Cardiac muscle cell (in vitro differentiated cells and primary cell): Measurements from ENCODE around the gene PEPD. TPM values are rescaled to one million over a fixed set of nuclear protein-coding genes. Genes with fewer than 3 reads are reported as not detected.

Source experiments
- DNase-seq, 2 donors: peaks; one replicate each; pipeline versions ENCODE4 v3.0.0 to v3.0.0-alpha.2; 2010 to 2017; ENCODE audit warnings: low read depth in 1 of 2, low spot score in 1 of 2
- H3K27ac ChIP-seq: fragments of 200-600 bp; sonication (generic); 2 replicates; pipeline ENCODE4 v1.5.1; 2016
- H3K27me3 ChIP-seq: fragments of 200-600 bp; sonication (generic); 2 replicates; pipeline ENCODE4 v1.6.0; 2016; ENCODE audit warnings: control low read depth
- H3K36me3 ChIP-seq: fragments of 200-600 bp; sonication (generic); 2 replicates; pipeline ENCODE4 v1.5.1; 2016; ENCODE audit warnings: control low read depth
- H3K4me1 ChIP-seq: fragments of 200-600 bp; sonication (generic); 2 replicates; pipeline ENCODE4 v1.8.1; 2017; ENCODE audit warnings: low read depth, mild to moderate bottlenecking, mixed run types
- H3K4me3 ChIP-seq: fragments of 200-600 bp; sonication (generic); 2 replicates; pipeline ENCODE4 v1.5.1; 2016; ENCODE audit warnings: mild to moderate bottlenecking
- H3K9me3 ChIP-seq: fragments of 200-600 bp; sonication (generic); 2 replicates; pipeline ENCODE4 v1.5.1; 2017; ENCODE audit warnings: low read depth, mild to moderate bottlenecking, control low read depth
- CTCF ChIP-seq: IDR thresholded peaks from 2 replicates; pipeline ENCODE4 v1.5.1; 2012; ENCODE audit warnings: low read depth, mild to moderate bottlenecking, low read length
- polyA plus RNA-seq: library from polyadenylated mRNA; unstranded; fragments of >200 nt; fragmentation: Nextera tagmentation; extraction: Ambion mirVana; gene quantifications from 2 replicates; pipeline ENCODE4 v1.2.1, GENCODE V29; 2016
- total RNA-seq: library from RNA; depleted of rRNA; stranded (reverse); fragments of >200 nt; gene quantifications from 2 replicates; pipeline ENCODE4 v1.2.3, GENCODE V29; 2016

PEPD gene
- total and polyA plus RNA-seq, 2 experiments from 2014 or later = 40.3 to 80.6 TPM

GRCh38 chr19:33434069-33434885 is 87.3 kb downstream of the PEPD start:
- H3K36me3 ChIP-seq = no peaks in the 10 kb centered on the region
- DNase-seq = no peak
- no peaks in the 10 kb centered on the region for H3K4me1 ChIP-seq
- H3K9me3 ChIP-seq = no peaks in the 10 kb centered on the region
- no peaks in the 10 kb centered on the region for H3K27me3 ChIP-seq
- no peak overlapping the region for H3K4me3 ChIP-seq
- TF ChIP-seq CTCF = no peak
- no peak overlapping the region for H3K27ac ChIP-seq

DNA sequence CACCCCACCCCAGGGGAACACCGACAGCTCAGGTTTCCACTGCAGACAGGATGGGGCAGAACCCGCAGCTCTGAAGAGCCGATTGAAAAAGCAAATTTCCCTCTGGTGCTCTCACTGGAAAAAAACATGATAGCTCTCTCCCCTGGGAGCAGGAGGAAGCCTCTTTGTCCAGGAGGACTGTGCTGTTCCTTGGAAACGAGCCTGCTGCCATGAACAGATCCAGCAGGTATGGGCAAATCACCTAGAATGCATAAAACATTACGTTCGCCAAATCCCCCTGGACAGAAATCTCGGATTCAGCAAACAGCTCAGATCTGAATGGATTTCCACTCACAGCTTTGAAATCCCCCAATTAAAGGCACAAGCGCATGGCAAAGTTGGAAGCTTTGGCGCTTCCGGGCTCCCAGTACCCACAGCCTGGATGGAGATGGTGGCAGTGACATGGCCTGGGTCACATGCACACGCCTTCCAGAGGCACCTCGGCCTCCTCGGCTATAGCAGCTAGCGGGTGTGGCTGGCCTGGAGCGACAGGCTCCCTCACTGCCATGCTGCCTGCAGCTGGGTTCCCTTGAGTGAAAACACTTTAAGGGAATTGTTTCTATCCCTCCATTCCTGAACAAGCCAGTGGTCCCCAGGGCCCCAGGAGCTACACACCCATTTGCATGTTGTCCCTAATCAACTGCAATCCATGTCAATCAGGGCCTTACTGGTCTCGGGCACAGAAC is 89.0 kb downstream of the PEPD start:
- DNase-seq = no peak
- H3K27me3 ChIP-seq = no peaks in the 10 kb centered on the region
- H3K36me3 ChIP-seq = no peaks in the 10 kb centered on the region
- no peak overlapping the region for H3K27ac ChIP-seq
- H3K4me3 ChIP-seq = no peak overlapping the region
- TF ChIP-seq CTCF = no peak
- H3K9me3 ChIP-seq = no peaks in the 10 kb centered on the region
- no peaks in the 10 kb centered on the region for H3K4me1 ChIP-seq

GRCh38 chr19:33432015-33432414 is 89.6 kb downstream of the PEPD start:
- no peak for TF ChIP-seq CTCF

GRCh38 chr19:33430674-33431277 is 90.8 kb downstream of the PEPD start:
- Histone ChIP-seq H3K4me1 (peaks cover 3% of the 10 kb centered on the region), H3K9me3 (no peaks in the 10 kb centered on the region), H3K4me3 (no peak overlapping the region), H3K27me3 (no peaks in the 10 kb centered on the region), H3K27ac (no peak overlapping the region), H3K36me3 (no peaks in the 10 kb centered on the region)
- TF ChIP-seq CTCF = peak; percentile 83
- peak; percentile 73 to 76 for DNase-seq

More at GRCh38 chr19:33432015-33432414, 89.6 kb downstream of the PEPD start:
- H3K4me1 ChIP-seq = peaks cover under 1% of the 10 kb centered on the region
- H3K27me3 ChIP-seq = no peaks in the 10 kb centered on the region
- no peak overlapping the region for H3K4me3 ChIP-seq
- no peak overlapping the region for H3K27ac ChIP-seq
- H3K9me3 ChIP-seq = no peaks in the 10 kb centered on the region
- H3K36me3 ChIP-seq = no peaks in the 10 kb centered on the region
- no peak for DNase-seq

GRCh38 chr19:33429891-33430673 is 91.5 kb downstream of the PEPD start:
- no peak for DNase-seq
- no peaks in the 10 kb centered on the region for H3K36me3 ChIP-seq
- H3K4me3 ChIP-seq = no peak overlapping the region
- TF ChIP-seq CTCF = no peak
- no peaks in the 10 kb centered on the region for H3K9me3 ChIP-seq
- H3K27me3 ChIP-seq = no peaks in the 10 kb centered on the region
- no peak overlapping the region for H3K27ac ChIP-seq
- peaks cover 3% of the 10 kb centered on the region for H3K4me1 ChIP-seq
